Panc1 (cell line): Measurements from ENCODE around the gene NXPH1. TPM values are rescaled to one million over a fixed set of nuclear protein-coding genes. Genes with fewer than 3 reads are reported as not detected.

ENCODE experiments used
- ATAC-seq: fragments of 200-7000 bp; cut with Tn5 transposase; 2 replicates; pipeline ENCODE4 v1.9.1; 2020; ENCODE audit warnings: mild to moderate bottlenecking, moderate library complexity
- BruUV-seq: library from RNA; stranded (reverse); fragments of 400-500 nt; replicated peaks from 2 replicates; lab custom pipeline; 2021; lab: Mats Ljungman, UMichigan
- CTCF ChIA-PET: fragments of 300-600 bp; sonication (Branson Sonifier 250); formaldehyde crosslinking; loops from one replicate; lab custom pipeline; 2022; ENCODE audit warnings: antibody characterized with exemption; lab: Charles Lee
- POLR2A ChIA-PET: fragments of 300-600 bp; sonication (Branson Sonifier 250); formaldehyde crosslinking; loops from one replicate; lab custom pipeline; 2022; ENCODE audit warnings: antibody characterized with exemption; lab: Charles Lee
- DNase-seq: peaks from one replicate; pipeline ENCODE4 v3.0.0-alpha.2; 2010; ENCODE audit warnings: low read depth, low spot score
- H3K27ac ChIP-seq: 2 replicates; pipeline ENCODE4 v1.5.1; 2011; ENCODE audit warnings: mild to moderate bottlenecking, low read length, inconsistent platforms
- H3K27me3 ChIP-seq: fragments of 200-500 bp; sonication (Bioruptor generic); 2 replicates; pipeline ENCODE4 v1.6.0; 2014; ENCODE audit warnings: low read length, inconsistent platforms; ENCODE audit not compliant: control insufficient read depth, insufficient read depth
- H3K36me3 ChIP-seq: fragments of 200-500 bp; sonication (Bioruptor generic); 2 replicates; pipeline ENCODE4 v1.5.1; 2014; ENCODE audit warnings: inconsistent platforms, mild to moderate bottlenecking, low read length, moderate library complexity; ENCODE audit not compliant: control insufficient read depth, insufficient read depth
- H3K4me1 ChIP-seq: 2 replicates; pipeline ENCODE4 v1.5.1; 2011; ENCODE audit warnings: inconsistent platforms, mild to moderate bottlenecking, low read length, moderate library complexity; ENCODE audit not compliant: control insufficient read depth, insufficient read depth
- H3K4me3 ChIP-seq, 2 experiments: 2 replicates each; pipeline ENCODE4 v1.5.1; 2011 to 2012; ENCODE audit warnings: low read depth in 2 of 2, low read length in 2 of 2, mild to moderate bottlenecking in 2 of 2, inconsistent platforms in 1 of 2, moderate library complexity in 1 of 2
- H3K9me3 ChIP-seq: fragments of 200-500 bp; sonication (Bioruptor generic); 2 replicates; pipeline ENCODE4 v1.5.1; 2014; ENCODE audit warnings: low read depth, mild to moderate bottlenecking, inconsistent platforms, low read length, moderate library complexity; ENCODE audit not compliant: control insufficient read depth, insufficient read depth
- POLR2AphosphoS5 ChIP-seq: IDR thresholded peaks from 2 replicates; pipeline ENCODE4 v1.6.1; 2012; ENCODE audit warnings: mild to moderate bottlenecking, low read depth, low read length, moderate library complexity
- REST ChIP-seq, 2 experiments: IDR thresholded peaks; 2 replicates each; pipeline ENCODE4 v1.6.1; 2011 to 2012; ENCODE audit warnings: low read depth in 2 of 2, control low read depth in 1 of 2, low read length in 1 of 2, mild to moderate bottlenecking in 1 of 2, moderate library complexity in 1 of 2; ENCODE audit not compliant: insufficient read depth in 1 of 2
- SIN3A ChIP-seq: IDR thresholded peaks from 2 replicates; pipeline ENCODE4 v1.6.1; 2012; ENCODE audit warnings: low read depth, mild to moderate bottlenecking, low read length, moderate library complexity, borderline replicate concordance; ENCODE audit not compliant: insufficient read depth
- TCF7L2 ChIP-seq: IDR thresholded peaks from 2 replicates; pipeline ENCODE4 v1.6.1; 2011; ENCODE audit warnings: mild to moderate bottlenecking, low read depth, low read length, inconsistent platforms
- in situ Hi-C: cut with HindIII; loops from 2 replicates; pipeline ENCODE4 v1.10.0; 2016; ENCODE audit warnings: low sequenced_read_pairs, low pct_unique_long_range_greater_than_20kb
- intact Hi-C: fragments of 100-400 bp; cut with micrococcal nuclease; formaldehyde crosslinking; loops from one replicate; pipeline ENCODE4 v1.10.0; 2022; ENCODE audit not compliant: unreplicated experiment
- total RNA-seq: library from RNA; stranded (reverse); gene quantifications from one replicate; pipeline ENCODE4 v1.2.1, GENCODE V29; 2021; ENCODE audit not compliant: unreplicated experiment
- TF ChIP-seq, protein P1 (sequence below): fragments of 450-650 bp; IDR thresholded peaks from 2 replicates; pipeline ENCODE4 v1.5.1; 2017; ENCODE audit warnings: mild to moderate bottlenecking

The NXPH1 gene
- total RNA-seq, 1 experiment from 2014 or later, result not detected

DNA sequence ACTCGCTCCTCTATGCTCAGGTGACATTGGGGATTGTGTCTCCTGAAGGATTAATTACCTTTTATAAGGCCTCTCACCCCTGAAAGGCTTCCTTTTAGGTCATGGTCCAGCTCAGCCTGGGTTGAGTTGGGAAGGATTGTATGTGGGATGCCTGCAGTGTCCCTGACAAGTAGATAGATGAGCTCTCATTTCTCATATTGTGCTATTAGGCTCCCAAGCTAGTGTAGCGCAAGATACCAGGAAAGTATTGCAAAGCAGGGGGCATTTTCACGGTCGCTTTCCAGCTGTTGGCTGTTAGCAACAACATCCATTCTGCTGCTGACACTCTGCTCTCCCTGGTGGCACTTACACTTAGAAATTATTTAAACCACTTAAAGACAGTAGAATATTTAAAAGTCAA, 31.9 kb downstream of the NXPH1 start:
- no peaks in the 10 kb centered on the region for H3K4me1 ChIP-seq
- CTCF ChIA-PET, result no interaction called here
- BruUV-seq, result no TSS peak
- no peaks in the 10 kb centered on the region for H3K36me3 ChIP-seq
- H3K27me3 ChIP-seq, result no peaks in the 10 kb centered on the region
- 0 out of 2 replicates have a peak, but pooled peaks cover 2% of the 10 kb centered on the region for H3K9me3 ChIP-seq
- TF ChIP-seq POLR2AphosphoS5, result no peak
- no peak for TF ChIP-seq REST (IDR thresholded peaks at IDR 0.05; ENCODE audit: insufficient read depth in 1 of 2, low read depth in 2 of 2, low read length in 1 of 2)
- TF ChIP-seq, protein P1, sequence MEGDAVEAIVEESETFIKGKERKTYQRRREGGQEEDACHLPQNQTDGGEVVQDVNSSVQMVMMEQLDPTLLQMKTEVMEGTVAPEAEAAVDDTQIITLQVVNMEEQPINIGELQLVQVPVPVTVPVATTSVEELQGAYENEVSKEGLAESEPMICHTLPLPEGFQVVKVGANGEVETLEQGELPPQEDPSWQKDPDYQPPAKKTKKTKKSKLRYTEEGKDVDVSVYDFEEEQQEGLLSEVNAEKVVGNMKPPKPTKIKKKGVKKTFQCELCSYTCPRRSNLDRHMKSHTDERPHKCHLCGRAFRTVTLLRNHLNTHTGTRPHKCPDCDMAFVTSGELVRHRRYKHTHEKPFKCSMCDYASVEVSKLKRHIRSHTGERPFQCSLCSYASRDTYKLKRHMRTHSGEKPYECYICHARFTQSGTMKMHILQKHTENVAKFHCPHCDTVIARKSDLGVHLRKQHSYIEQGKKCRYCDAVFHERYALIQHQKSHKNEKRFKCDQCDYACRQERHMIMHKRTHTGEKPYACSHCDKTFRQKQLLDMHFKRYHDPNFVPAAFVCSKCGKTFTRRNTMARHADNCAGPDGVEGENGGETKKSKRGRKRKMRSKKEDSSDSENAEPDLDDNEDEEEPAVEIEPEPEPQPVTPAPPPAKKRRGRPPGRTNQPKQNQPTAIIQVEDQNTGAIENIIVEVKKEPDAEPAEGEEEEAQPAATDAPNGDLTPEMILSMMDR, result no peak
- no peak for TF ChIP-seq TCF7L2
- TF ChIP-seq SIN3A, result no peak
- POLR2A ChIA-PET, result no interaction called here
- DNase-seq (no peak), ATAC-seq (no peak)
- in situ Hi-C loops (no loop called here), intact Hi-C loops (no loop called here)
- no peak overlapping the region for H3K27ac ChIP-seq
- no peak overlapping the region for H3K4me3 ChIP-seq

- in situ Hi-C loops (no loop called here), intact Hi-C loops (no loop called here)
- Histone ChIP-seq H3K27ac (no peak overlapping the region), H3K36me3 (no peaks in the 10 kb centered on the region), H3K4me3 (no peak overlapping the region), H3K9me3 (no peaks in the 10 kb centered on the region), H3K4me1 (no peaks in the 10 kb centered on the region), H3K27me3 (no peaks in the 10 kb centered on the region)
- CTCF ChIA-PET, result no interaction called here
- no peak for TF ChIP-seq REST (IDR thresholded peaks at IDR 0.05; ENCODE audit: insufficient read depth in 1 of 2, low read depth in 2 of 2, low read length in 1 of 2)
- POLR2A ChIA-PET, result no interaction called here
- DNase-seq (no peak), ATAC-seq (no peak)
- BruUV-seq, result no TSS peak
These were observed 47.1 kb downstream of the NXPH1 start for GRCh38 chr7:8480527-8480926.
